K562 (cell line): ENCODE measurements around the gene ZNF124. TPM values are rescaled to one million over a fixed set of nuclear protein-coding genes. Genes with fewer than 3 reads are reported as not detected.

Experiments used
- ATAC-seq: fragments of 200-7000 bp; cut with Tn5 transposase; 3 replicates; pipeline ENCODE4 v1.9.1; 2020; ENCODE audit warnings: moderate library complexity
- BruUV-seq: library from RNA; stranded (reverse); fragments of 400-500 nt; replicated peaks from 2 replicates; lab custom pipeline; 2021; lab: Mats Ljungman, UMichigan
- CTCF ChIA-PET: fragments of 300-600 bp; formaldehyde crosslinking; extraction: SDS; loops from one replicate; lab custom pipeline; 2021; ENCODE audit warnings: low intra/inter-chr PET ratio; lab: Yijun Ruan, JAX
- POLR2A ChIA-PET: fragments of 300-600, 350-650 bp; sonication (Branson Sonifier 250); formaldehyde crosslinking; extraction: SDS; loops from one replicate; lab custom pipeline; 2021; ENCODE audit warnings: antibody characterized with exemption, inconsistent platforms; lab: Yijun Ruan, JAX
- DNase-seq, 4 experiments: peaks; one replicate each; pipeline versions ENCODE4 v3.0.0 to v3.0.0-alpha.2; 2011 to 2018; ENCODE audit warnings: low spot score in 3 of 4, mixed read lengths in 3 of 4; ENCODE audit errors: extremely low read depth in 1 of 4
- FAIRE-seq: peaks from 2 replicates; lab custom pipeline; 2011; peaks lifted over from hg19 to GRCh38; lab: Jason Lieb, UNC
- H2AFZ ChIP-seq: 2 replicates; pipeline ENCODE4 v1.6.0; 2011; ENCODE audit warnings: low read depth, low read length, control low read depth, inconsistent platforms
- H3K27ac ChIP-seq: fragments of 200-600 bp; 3 replicates; pipeline ENCODE4 v1.8.0; 2011; ENCODE audit warnings: low read depth, mild to moderate bottlenecking, control low read depth, inconsistent platforms, low read length, moderate library complexity, mixed read lengths; ENCODE audit errors: extremely low read depth
- H3K27me3 ChIP-seq, 2 experiments: fragments of 300-600 bp in 1 of 2; 2 replicates in 1 of 2; 3 replicates in 1 of 2; pipeline versions ENCODE4 v1.6.0 to v1.8.0; 2011; ENCODE audit warnings: inconsistent platforms in 2 of 2, low read length in 2 of 2, mild to moderate bottlenecking in 1 of 2, mixed read lengths in 1 of 2, moderate library complexity in 1 of 2; ENCODE audit not compliant: control insufficient read depth in 2 of 2, insufficient read depth in 2 of 2
- H3K36me3 ChIP-seq: fragments of 300-600 bp; 3 replicates; pipeline ENCODE4 v1.8.0; 2011; ENCODE audit warnings: mild to moderate bottlenecking, low read length, inconsistent platforms; ENCODE audit not compliant: control insufficient read depth, insufficient read depth
- H3K4me1 ChIP-seq, 2 experiments: fragments of 200-600 bp in 1 of 2; replicated peaks in 1 of 2; 2 replicates in 1 of 2; 3 replicates in 1 of 2; pipeline versions ENCODE4 v1.5.1 to v1.8.0; 2011; ENCODE audit warnings: inconsistent platforms in 2 of 2, low read length in 2 of 2, mild to moderate bottlenecking in 1 of 2, mixed read lengths in 1 of 2, moderate library complexity in 1 of 2; ENCODE audit not compliant: control insufficient read depth in 2 of 2, insufficient read depth in 2 of 2
- H3K4me2 ChIP-seq: 2 replicates; pipeline ENCODE4 v1.6.1; 2011; ENCODE audit warnings: low read length, control low read depth, inconsistent platforms, mixed read lengths; ENCODE audit not compliant: insufficient read depth
- H3K4me3 ChIP-seq: fragments of 200-600 bp; sonication (generic), shearing (Covaris generic); 2 replicates; pipeline ENCODE4 v1.5.1; 2016; ENCODE audit warnings: control low read depth, inconsistent platforms
- H3K79me2 ChIP-seq: fragments of 200-600 bp; 3 replicates; pipeline ENCODE4 v1.8.0; 2011; ENCODE audit warnings: low read length, inconsistent platforms; ENCODE audit not compliant: control insufficient read depth, insufficient read depth
- H3K9ac ChIP-seq, 2 experiments: 2 replicates each; pipeline versions ENCODE4 v1.6.0 to v1.6.1; 2011; ENCODE audit warnings: low read depth in 2 of 2, low read length in 2 of 2, control low read depth in 1 of 2, inconsistent platforms in 1 of 2, mild to moderate bottlenecking in 1 of 2, mixed read lengths in 1 of 2; ENCODE audit not compliant: insufficient read depth in 1 of 2
- H3K9me1 ChIP-seq: one replicate; pipeline ENCODE4 v1.6.0; 2011; ENCODE audit warnings: inconsistent platforms, mild to moderate bottlenecking, low read length, moderate library complexity; ENCODE audit not compliant: control insufficient read depth, insufficient read depth
- H3K9me3 ChIP-seq: replicated peaks from 2 replicates; pipeline ENCODE4 v1.5.1; 2011; ENCODE audit warnings: low read depth, low read length, inconsistent platforms; ENCODE audit not compliant: control insufficient read depth, insufficient read depth
- H4K20me1 ChIP-seq: replicated peaks from 2 replicates; pipeline ENCODE4 v1.6.1; 2011; ENCODE audit warnings: low read length, inconsistent platforms, mixed read lengths; ENCODE audit not compliant: control insufficient read depth, insufficient read depth
- CEBPG ChIP-seq, 3 experiments: fragments of 200-800 bp in 1 of 3; sonication (Bioruptor generic) in 1 of 3; sonication (generic) in 1 of 3; formaldehyde crosslinking in 1 of 3; IDR thresholded peaks in 2 of 3; conservative IDR thresholded peaks in 1 of 3; 2 replicates each; pipeline versions ENCODE4 v1.6.1 to v1.8.0; 2016 to 2022; ENCODE audit warnings: missing compliant biosample characterization in 2 of 3, missing genetic modification characterization in 2 of 3, mild to moderate bottlenecking in 1 of 3, missing genetic modification reagents in 1 of 3
- ELK1 ChIP-seq: sonication (generic); formaldehyde crosslinking; IDR thresholded peaks from 2 replicates; pipeline ENCODE4 v1.8.1; 2022; ENCODE audit warnings: missing genetic modification reagents
- HDAC1 ChIP-seq, 2 experiments: fragments of 450-650 bp; IDR thresholded peaks; 2 replicates each; pipeline ENCODE4 v1.6.1; 2016 to 2017; ENCODE audit warnings: inconsistent platforms in 1 of 2, mild to moderate bottlenecking in 1 of 2, moderate library complexity in 1 of 2
- MTA1 ChIP-seq: fragments of 450-650 bp; IDR thresholded peaks from 2 replicates; pipeline ENCODE4 v1.6.1; 2017; ENCODE audit warnings: borderline replicate concordance
- NONO ChIP-seq, 2 experiments: fragments of 200-400 bp in 1 of 2; fragments of 450-650 bp in 1 of 2; formaldehyde crosslinking in 1 of 2; IDR thresholded peaks; 2 replicates each; pipeline ENCODE4 v1.6.1; 2017; ENCODE audit warnings: low read depth in 2 of 2, mild to moderate bottlenecking in 2 of 2, moderate library complexity in 2 of 2, low read length in 1 of 2
- POLR2AphosphoS2 ChIP-seq: IDR thresholded peaks from 2 replicates; pipeline ENCODE4 v1.6.1; 2012; ENCODE audit warnings: low read length, improper control_type of control experiment
- POLR2AphosphoS5 ChIP-seq: IDR thresholded peaks from 2 replicates; pipeline ENCODE4 v1.6.1; 2011; ENCODE audit warnings: mild to moderate bottlenecking, low read depth, low read length, moderate library complexity; ENCODE audit not compliant: control insufficient read depth, insufficient read depth
- RREB1 ChIP-seq: fragments of 250-450 bp; sonication (Bioruptor Pico); IDR thresholded peaks from 2 replicates; pipeline ENCODE4 v1.4.0; 2020
- TEAD2 ChIP-seq: fragments of 450-650 bp; IDR thresholded peaks from 2 replicates; pipeline ENCODE4 v1.6.1; 2016; ENCODE audit warnings: missing genetic modification characterization, control low read depth, missing compliant biosample characterization
- THRAP3 ChIP-seq: fragments of 450-650 bp; IDR thresholded peaks from 2 replicates; pipeline ENCODE4 v1.6.1; 2016; ENCODE audit warnings: mild to moderate bottlenecking, inconsistent platforms, borderline replicate concordance
- ZFP91 ChIP-seq: sonication (generic); formaldehyde crosslinking; IDR thresholded peaks from 2 replicates; pipeline ENCODE4 v1.8.0; 2022; ENCODE audit warnings: mild to moderate bottlenecking, missing genetic modification reagents
- ZNF121 ChIP-seq: sonication (generic); formaldehyde crosslinking; conservative IDR thresholded peaks from 2 replicates; pipeline ENCODE4 v1.8.0; 2022; ENCODE audit warnings: missing genetic modification reagents
- ZNF197 ChIP-seq: fragments of 200-800 bp; sonication (Bioruptor generic); IDR thresholded peaks from 2 replicates; pipeline ENCODE4 v1.6.1; 2016; ENCODE audit warnings: low read depth, missing genetic modification characterization, missing compliant biosample characterization
- ZNF232 ChIP-seq: sonication (generic); formaldehyde crosslinking; IDR thresholded peaks from 2 replicates; pipeline ENCODE4 v1.8.0; 2022; ENCODE audit warnings: mild to moderate bottlenecking, missing genetic modification reagents
- WGBS: fragments of 100-300 bp; shearing (Covaris generic); methylation state at CpG from one replicate; pipeline ENCODE4 v1.1.6; 2016; ENCODE audit warnings: low coverage, mixed read lengths; ENCODE audit not compliant: insufficient coverage; ENCODE audit errors: missing lambda C conversion rate; 5-methylcytosine and 5-hydroxymethylcytosine counted together
- in situ Hi-C: fragments of 300-500 bp; cut with MboI; formaldehyde crosslinking; loops from 4 replicates; pipeline ENCODE4 v1.15.0; 2018; ENCODE audit warnings: inconsistent platforms, mixed read lengths
- intact Hi-C: fragments of 100-400 bp; cut with micrococcal nuclease; formaldehyde crosslinking; loops from 2 replicates; pipeline ENCODE4 v1.14.2; 2022
- polyA plus RNA-seq, 8 experiments: library from polyadenylated mRNA; depleted of rRNA in 4 of 8; stranded (reverse) in 5 of 8; unstranded in 3 of 8; fragments of >200 nt; fragmentation: Nextera tagmentation in 2 of 8; fragmentation: Illumina TruSeq in 1 of 8; extraction: Ambion mirVana in 2 of 8; extraction: Trizol in 1 of 8; gene quantifications; 2 replicates each; pipeline versions ENCODE4 v1.2.1 to v1.2.3, GENCODE V29; 2011 to 2014; ENCODE audit warnings: inconsistent platforms in 1 of 8, missing spikeins in 1 of 8
- total RNA-seq, 7 experiments: library from RNA; depleted of rRNA in 6 of 7; stranded (reverse); fragments of >200 nt in 6 of 7; fragmentation: Illumina TruSeq in 2 of 7; extraction: Trizol in 2 of 7; gene quantifications; 2 replicates each; pipeline versions ENCODE4 v1.2.1 to v1.2.3, GENCODE V29; 2011 to 2021; ENCODE audit warnings: low replicate concordance in 1 of 7

The ZNF124 gene
- total and polyA plus RNA-seq, 9 of the 15 experiments (the other 6 are each of a cell fraction or from before 2014, with no cell fraction given) = 7.6 to 71.5 (median 20.2) TPM

GRCh38 chr1:247105966-247106365 lies 65.9 kb downstream of the ZNF124 start:
- no peak for ATAC-seq
- H2AFZ ChIP-seq = no peak overlapping the region
- no peaks in the 10 kb centered on the region for H4K20me1 ChIP-seq
- H3K36me3 ChIP-seq = peaks cover 19% of the 10 kb centered on the region
- no peak overlapping the region for H3K9ac ChIP-seq
- H3K9me1 ChIP-seq = no peaks in the 10 kb centered on the region
- DNase-seq = no peak
- ChIA-PET POLR2A (no interaction called here), CTCF (interaction anchor here (0.7 kb wide), 1 partner anchor 605 kb away, joined by 3 read pairs; no protein-coding TSS in a partner anchor)
- no peak for FAIRE-seq
- no peak overlapping the region for H3K27ac ChIP-seq
- H3K27me3 ChIP-seq = no peaks in the 10 kb centered on the region
- H3K9me3 ChIP-seq = peaks cover 26% of the 10 kb centered on the region
- in situ Hi-C loops = no loop called here
- peaks cover 13 to 19% of the 10 kb centered on the region in 2 experiments for H3K4me1 ChIP-seq
- intact Hi-C loops = loop anchor here (2.0 kb wide), 1 partner anchor 27 kb away; the partner anchor contains the start of gene ZNF670
- no peak overlapping the region for H3K4me2 ChIP-seq
- BruUV-seq = no TSS peak
- no peak overlapping the region for H3K4me3 ChIP-seq
- 71% methylated on average over 14 of the region's 15 CpGs for WGBS
- peaks cover 27% of the 10 kb centered on the region for H3K79me2 ChIP-seq
- TF ChIP-seq ZNF232 (CRISPR knock-in tag) = no peak
- no peak for TF ChIP-seq NONO (IDR thresholded peaks at IDR 0.05; ENCODE audit: low read depth in 2 of 2, low read length in 1 of 2)
- no peak for TF ChIP-seq ZNF121
- TF ChIP-seq TEAD2 (tag) = no peak
- no peak for TF ChIP-seq THRAP3
- TF ChIP-seq ZNF197 = no peak
- TF ChIP-seq MTA1 = no peak
- no peak for TF ChIP-seq HDAC1 (IDR thresholded peaks at IDR 0.05)
- no peak for TF ChIP-seq RREB1 (CRISPR knock-in tag)
- no peak for TF ChIP-seq ZFP91
- TF ChIP-seq ELK1 (CRISPR knock-in tag) = no peak
- no peak for TF ChIP-seq CEBPG (CRISPR knock-in tag; IDR thresholded peaks at IDR 0.05)
- TF ChIP-seq CEBPG (tag; conservative IDR thresholded peaks at IDR 0.05 in 1 of 2, IDR thresholded peaks at IDR 0.05 in 1 of 2) = no peak
- TF ChIP-seq POLR2AphosphoS2 = no peak
- no peak for TF ChIP-seq POLR2AphosphoS5
